DOHH2 (cell line): ENCODE data around the gene YTHDF1.

Experiments
- H3F3A ChIP-seq: fragments of 200-600 bp; sonication (generic), shearing (Covaris generic); 2 replicates; pipeline ENCODE4 v1.6.0; 2016; ENCODE audit warnings: antibody characterized with exemption, mild to moderate bottlenecking; ENCODE audit not compliant: control insufficient read depth, insufficient read depth
- H3K27ac ChIP-seq: fragments of 200-600 bp; sonication (generic); 2 replicates; pipeline ENCODE4 v1.5.1; 2014; ENCODE audit warnings: low read depth, mild to moderate bottlenecking, low read length, moderate library complexity
- H3K27me3 ChIP-seq: fragments of 200-600 bp; sonication (generic); 2 replicates; pipeline ENCODE4 v1.6.1; 2014; ENCODE audit warnings: mild to moderate bottlenecking, low read length, mixed read lengths; ENCODE audit not compliant: control insufficient read depth
- H3K36me3 ChIP-seq: fragments of 200-600 bp; sonication (generic); 2 replicates; pipeline ENCODE4 v1.6.1; 2014; ENCODE audit warnings: mild to moderate bottlenecking, low read length, moderate library complexity, mixed read lengths; ENCODE audit not compliant: control insufficient read depth
- H3K4me1 ChIP-seq: fragments of 200-600 bp; sonication (generic); 2 replicates; pipeline ENCODE4 v1.6.1; 2014; ENCODE audit warnings: mild to moderate bottlenecking, low read length, mixed read lengths; ENCODE audit not compliant: control insufficient read depth
- H3K4me2 ChIP-seq: fragments of 200-600 bp; sonication (generic); 2 replicates; pipeline ENCODE4 v1.6.0; 2014; ENCODE audit warnings: mild to moderate bottlenecking, low read length, moderate library complexity
- H3K4me3 ChIP-seq: fragments of 200-600 bp; sonication (generic); 2 replicates; pipeline ENCODE4 v1.5.1; 2014; ENCODE audit warnings: mild to moderate bottlenecking, low read length, mixed read lengths
- H3K79me2 ChIP-seq: fragments of 200-600 bp; sonication (generic); 2 replicates; pipeline ENCODE4 v1.6.1; 2014; ENCODE audit warnings: mild to moderate bottlenecking, low read length, mixed read lengths; ENCODE audit not compliant: control insufficient read depth
- H3K9me2 ChIP-seq: fragments of 200-600 bp; sonication (generic); replicated peaks from 2 replicates; pipeline ENCODE4 v1.6.1; 2014; ENCODE audit warnings: mild to moderate bottlenecking, low read length, mixed read lengths; ENCODE audit not compliant: control insufficient read depth
- H3K9me3 ChIP-seq: fragments of 200-600 bp; sonication (generic); 2 replicates; pipeline ENCODE4 v1.6.1; 2014; ENCODE audit warnings: antibody characterized with exemption, low read length, mixed read lengths; ENCODE audit not compliant: control insufficient read depth, insufficient read depth
- H4K20me1 ChIP-seq: fragments of 200-600 bp; sonication (generic); 2 replicates; pipeline ENCODE4 v1.6.0; 2014; ENCODE audit warnings: low read depth, mild to moderate bottlenecking, antibody characterized with exemption, low read length, moderate library complexity; ENCODE audit not compliant: control insufficient read depth, insufficient read depth
- EZH2phosphoT487 ChIP-seq: fragments of 200-600 bp; sonication (generic); IDR thresholded peaks from 2 replicates; pipeline ENCODE4 v1.6.1; 2017; ENCODE audit warnings: borderline replicate concordance, mild to moderate bottlenecking, antibody characterized with exemption, low read length, moderate library complexity, mixed read lengths
- TF ChIP-seq, protein P1 (sequence below): fragments of 200-600 bp; sonication (generic); IDR thresholded peaks from one replicate; pipeline ENCODE4 v1.5.1; 2014; ENCODE audit warnings: antibody characterized with exemption, mild to moderate bottlenecking, low read depth, low read length; ENCODE audit not compliant: poor library complexity, severe bottlenecking

Gene YTHDF1

DNA sequence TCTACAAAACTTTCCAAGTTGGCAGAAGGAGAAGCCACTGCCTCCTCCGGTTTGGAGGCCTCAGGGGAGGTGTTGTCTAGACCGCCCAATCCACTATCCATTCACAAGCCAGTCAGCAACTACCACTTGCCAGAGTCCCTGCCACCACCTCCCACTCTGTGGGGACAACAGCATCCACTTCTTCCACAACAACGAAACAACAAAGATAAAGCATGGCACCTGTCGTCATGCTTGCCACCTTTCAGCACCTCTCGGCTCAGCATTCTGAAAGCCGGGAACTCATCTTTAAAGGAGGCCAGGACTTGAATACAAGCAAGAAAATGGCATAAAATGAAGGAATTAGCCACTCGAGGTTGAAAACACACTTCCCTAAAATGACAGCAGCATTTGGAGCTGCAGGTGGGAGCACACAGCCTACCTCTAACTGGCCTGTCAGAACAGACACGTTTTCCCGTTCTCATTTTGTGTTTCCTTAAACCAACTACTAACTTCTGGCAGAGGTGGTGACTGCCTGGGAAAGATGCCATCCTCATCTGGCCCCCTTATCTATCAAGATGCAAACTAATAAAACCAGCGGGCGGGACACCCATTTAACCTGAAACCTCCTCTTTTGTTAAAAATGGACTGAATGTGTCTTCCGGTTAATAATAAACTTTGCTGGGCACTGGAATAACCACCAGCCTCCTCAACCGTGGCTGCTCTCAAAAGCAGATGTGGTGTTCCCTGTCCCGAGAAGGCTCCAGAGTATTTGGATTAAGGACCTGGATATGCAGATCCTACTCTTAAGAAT is 21.7 kb downstream of the YTHDF1 start:
- TF ChIP-seq, protein P1, sequence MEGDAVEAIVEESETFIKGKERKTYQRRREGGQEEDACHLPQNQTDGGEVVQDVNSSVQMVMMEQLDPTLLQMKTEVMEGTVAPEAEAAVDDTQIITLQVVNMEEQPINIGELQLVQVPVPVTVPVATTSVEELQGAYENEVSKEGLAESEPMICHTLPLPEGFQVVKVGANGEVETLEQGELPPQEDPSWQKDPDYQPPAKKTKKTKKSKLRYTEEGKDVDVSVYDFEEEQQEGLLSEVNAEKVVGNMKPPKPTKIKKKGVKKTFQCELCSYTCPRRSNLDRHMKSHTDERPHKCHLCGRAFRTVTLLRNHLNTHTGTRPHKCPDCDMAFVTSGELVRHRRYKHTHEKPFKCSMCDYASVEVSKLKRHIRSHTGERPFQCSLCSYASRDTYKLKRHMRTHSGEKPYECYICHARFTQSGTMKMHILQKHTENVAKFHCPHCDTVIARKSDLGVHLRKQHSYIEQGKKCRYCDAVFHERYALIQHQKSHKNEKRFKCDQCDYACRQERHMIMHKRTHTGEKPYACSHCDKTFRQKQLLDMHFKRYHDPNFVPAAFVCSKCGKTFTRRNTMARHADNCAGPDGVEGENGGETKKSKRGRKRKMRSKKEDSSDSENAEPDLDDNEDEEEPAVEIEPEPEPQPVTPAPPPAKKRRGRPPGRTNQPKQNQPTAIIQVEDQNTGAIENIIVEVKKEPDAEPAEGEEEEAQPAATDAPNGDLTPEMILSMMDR: no peak
- no peak for TF ChIP-seq EZH2phosphoT487
- Histone ChIP-seq H3K9me3 (no peaks in the 10 kb centered on the region), H4K20me1 (peaks cover 21% of the 10 kb centered on the region), H3K4me2 (no peak overlapping the region), H3K27ac (no peak overlapping the region), H3F3A (no peaks in the 10 kb centered on the region), H3K4me3 (no peak overlapping the region), H3K79me2 (peaks cover 40% of the 10 kb centered on the region), H3K36me3 (peaks cover 43% of the 10 kb centered on the region), H3K4me1 (no peaks in the 10 kb centered on the region), H3K9me2 (no peaks in the 10 kb centered on the region), H3K27me3 (no peaks in the 10 kb centered on the region)

DNA sequence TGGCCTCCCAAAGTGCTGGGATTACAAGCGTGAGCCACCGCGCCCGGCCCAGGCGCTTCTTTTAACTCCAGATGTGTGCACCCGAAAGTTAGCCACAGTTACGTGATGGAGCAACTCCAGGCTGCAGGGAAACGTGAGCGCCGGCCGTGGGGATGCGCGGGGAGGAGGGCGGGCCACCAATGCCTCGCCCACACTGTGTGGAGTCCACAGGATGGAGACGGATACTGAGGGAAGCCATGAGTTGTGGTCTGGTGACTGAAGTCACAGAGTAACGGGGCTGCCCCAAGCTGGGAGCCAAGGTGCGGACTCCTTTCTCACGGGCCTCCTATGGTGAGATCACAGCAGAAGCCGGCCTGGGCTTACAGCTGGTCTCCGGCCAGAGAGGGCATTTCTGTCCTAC is 23.2 kb downstream of the YTHDF1 start:
- H3K4me3 ChIP-seq: no peak overlapping the region

DNA sequence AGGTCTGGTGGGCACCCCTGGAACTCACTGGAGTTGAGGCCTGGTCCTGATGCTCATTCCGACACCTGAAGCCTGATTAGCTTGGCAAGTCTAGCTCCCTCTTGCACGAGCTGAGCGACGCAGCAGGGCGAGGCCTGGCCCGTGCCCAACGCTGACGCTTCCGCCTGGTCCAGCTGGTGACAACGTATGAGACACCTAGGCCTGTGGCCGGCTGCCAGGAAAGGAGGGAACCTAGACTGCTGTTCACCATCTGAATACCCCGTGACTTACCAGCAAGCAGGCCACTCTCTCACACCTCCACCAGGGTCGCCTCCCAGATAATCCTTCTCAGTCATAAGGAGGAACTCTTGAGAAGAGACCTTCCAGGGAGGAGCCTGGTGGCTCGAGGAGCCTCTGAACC is 24.5 kb downstream of the YTHDF1 start:
- Histone ChIP-seq H3K79me2 (peaks cover 12% of the 10 kb centered on the region), H3K27ac (no peak overlapping the region), H3K9me3 (no peaks in the 10 kb centered on the region), H3F3A (no peaks in the 10 kb centered on the region), H3K36me3 (peaks cover 18% of the 10 kb centered on the region), H3K4me2 (no peak overlapping the region), H3K27me3 (no peaks in the 10 kb centered on the region), H3K4me3 (no peak overlapping the region), H3K4me1 (no peaks in the 10 kb centered on the region), H3K9me2 (no peaks in the 10 kb centered on the region), H4K20me1 (0 out of 2 replicates have a peak, but pooled peaks cover 5% of the 10 kb centered on the region)
- TF ChIP-seq EZH2phosphoT487: no peak

More for the DNA sequence above, 23.2 kb downstream of the YTHDF1 start:
- H3K27me3 ChIP-seq: no peaks in the 10 kb centered on the region
- H3K4me1 ChIP-seq: no peaks in the 10 kb centered on the region
- no peaks in the 10 kb centered on the region for H3K9me2 ChIP-seq
- H3K79me2 ChIP-seq: peaks cover 25% of the 10 kb centered on the region
- no peak overlapping the region for H3K27ac ChIP-seq
- peaks cover 16% of the 10 kb centered on the region for H4K20me1 ChIP-seq
- no peak overlapping the region for H3K4me2 ChIP-seq
- H3K9me3 ChIP-seq: no peaks in the 10 kb centered on the region
- TF ChIP-seq, protein P1: no peak
- TF ChIP-seq EZH2phosphoT487: no peak
- peaks cover 31% of the 10 kb centered on the region for H3K36me3 ChIP-seq
- no peaks in the 10 kb centered on the region for H3F3A ChIP-seq

DNA sequence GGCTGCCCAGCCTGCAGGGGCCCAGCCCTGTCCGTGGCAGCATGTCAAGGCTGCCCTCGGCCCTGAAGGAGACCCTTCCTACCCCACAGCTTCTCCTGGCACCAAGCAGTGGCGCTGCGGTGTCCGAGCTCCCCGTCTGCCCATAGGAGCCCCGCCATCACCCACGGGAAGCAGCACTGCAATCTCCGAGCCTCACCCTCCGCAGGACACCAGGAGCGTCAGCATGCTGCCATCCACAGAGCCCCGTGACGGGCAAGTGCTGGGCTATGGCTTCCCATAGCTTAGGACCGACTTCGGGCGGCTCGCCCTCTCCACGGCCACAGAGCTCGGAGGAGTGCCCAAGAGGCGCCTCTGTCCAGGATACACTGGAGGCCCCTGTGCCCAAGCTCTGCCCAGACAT is 25.1 kb downstream of the YTHDF1 start:
- Histone ChIP-seq H3K79me2 (peaks cover 6% of the 10 kb centered on the region), H3K36me3 (peaks cover 12% of the 10 kb centered on the region), H3K4me3 (no peak overlapping the region), H4K20me1 (0 out of 2 replicates have a peak, but pooled peaks cover 4% of the 10 kb centered on the region), H3K27me3 (no peaks in the 10 kb centered on the region), H3F3A (no peaks in the 10 kb centered on the region), H3K27ac (no peak overlapping the region), H3K9me2 (no peaks in the 10 kb centered on the region), H3K9me3 (peaks cover 3% of the 10 kb centered on the region; the same call in 1 of the 2 replicates), H3K4me2 (no peak overlapping the region), H3K4me1 (no peaks in the 10 kb centered on the region)
- TF ChIP-seq, protein P1: no peak
- no peak for TF ChIP-seq EZH2phosphoT487
